Forelimb muscle (tissue), 1 donor: ENCODE results near the gene TSC22D2. TPM values are rescaled to one million over a fixed set of nuclear protein-coding genes. Genes with fewer than 3 reads are reported as not detected.

ENCODE experiments used
- DNase-seq: peaks from one replicate; pipeline ENCODE4 v3.0.0-alpha.2; 2013; ENCODE audit warnings: low read depth
- polyA plus RNA-seq: library from polyadenylated mRNA; unstranded; fragments of 120-200 nt; gene quantifications from one replicate; pipeline ENCODE4 v1.2.1, GENCODE V29; 2013; ENCODE audit not compliant: insufficient read length

Gene TSC22D2
- 46.8 TPM for polyA plus RNA-seq

GRCh38 chr3:150408221-150409124 lies at the start of gene TSC22D2:
Gene TSC22D2, plus strand, starts transcription at chr3:150408298. Its CDS starts 1,053 bp downstream, at chr3:150409351.
- DNase-seq = peak; percentile 86

- DNase-seq = no peak
These were observed 48.7 kb upstream of the TSC22D2 start for GRCh38 chr3:150359381-150359780.

- DNase-seq = no peak
These were observed 47.1 kb upstream of the TSC22D2 start for GRCh38 chr3:150360966-150361365.

GRCh38 chr3:150362515-150363302 lies 45.4 kb upstream of the TSC22D2 start:
- DNase-seq = no peak

GRCh38 chr3:150363420-150363819 lies 44.7 kb upstream of the TSC22D2 start:
- DNase-seq = no peak

GRCh38 chr3:150365132-150365604 lies 42.9 kb upstream of the TSC22D2 start:
- no peak for DNase-seq

GRCh38 chr3:150367757-150368156 lies 40.3 kb upstream of the TSC22D2 start:
- DNase-seq = no peak

GRCh38 chr3:150370122-150370602 lies 37.9 kb upstream of the TSC22D2 start:
- DNase-seq = no peak

GRCh38 chr3:150370999-150371398 lies 37.1 kb upstream of the TSC22D2 start:
- DNase-seq = no peak

GRCh38 chr3:150371741-150372254 lies 36.3 kb upstream of the TSC22D2 start:
- peak; percentile 97 for DNase-seq

GRCh38 chr3:150372320-150372719 lies 35.8 kb upstream of the TSC22D2 start:
- no peak for DNase-seq

GRCh38 chr3:150372722-150373121 lies 35.4 kb upstream of the TSC22D2 start:
- DNase-seq = no peak

GRCh38 chr3:150373234-150373875 lies 34.7 kb upstream of the TSC22D2 start:
- no peak for DNase-seq

- DNase-seq = no peak
These were observed 33.1 kb upstream of the TSC22D2 start for GRCh38 chr3:150374975-150375374.

GRCh38 chr3:150376001-150376848 lies 31.9 kb upstream of the TSC22D2 start:
- DNase-seq = no peak

GRCh38 chr3:150377601-150378300 lies 30.3 kb upstream of the TSC22D2 start:
- no peak for DNase-seq

GRCh38 chr3:150378301-150378748 lies 29.8 kb upstream of the TSC22D2 start:
- DNase-seq = no peak

- DNase-seq = no peak
These were observed 28.6 kb upstream of the TSC22D2 start for GRCh38 chr3:150379469-150379868.

- no peak for DNase-seq
These were observed 23.5 kb upstream of the TSC22D2 start for GRCh38 chr3:150384296-150385212.
